Heart left ventricle (tissue), 13 donors: ENCODE measurements around the gene APBB1.

Source experiments
- POLR2A ChIP-seq, 2 donors: fragments of 450-650 bp; IDR thresholded peaks; one replicate each; pipeline ENCODE4 v1.6.1; 2017; ENCODE audit warnings: antibody characterized with exemption in 2 of 2, mild to moderate bottlenecking in 2 of 2, moderate library complexity in 2 of 2
- TF ChIP-seq, protein P1 (sequence below), 12 donors: fragments of 200-600 bp; sonication (generic) in 4 of 12; IDR thresholded peaks; one replicate each; pipeline versions ENCODE4 v1.5.0 to v1.8.0; 2018 to 2022; ENCODE audit warnings: antibody characterized with exemption in 12 of 12, mild to moderate bottlenecking in 5 of 12
- donor health status: ischemic (EF 13 %, LVEDD 7.1; RV severe dilation, severe dysfunction).
- donor health status: DM: no; HTN: yes; CAD: no.
- donor health status: DM: no; HTN: no; CAD: no.
- donor health status: ischemic (EF 25% LVEDD 6.9; RV normal size, moderate dysfunction).
- donor health status: ischemic (EF 25% LVEDD 5.7; RV mildly dilated, moderate dysfunction).
- donor health status: ischemic (EF 35%, LVEDD 5.7; RV mildly dilated, moderate dysfunction).
- donor health status: nonischemic (EF 11% LVEDD 7.7; RV severe dilation, severe dysfunction).
- donor health status: DM: yes; HTN: yes; CAD: no.
- donor health status: PGD.
- donor health status: ischemic (EF 29% LVEDD 5.4; RV normal size, mild dysfunction).
- donor health status: nonischemic (EF 23%, LVEDD 6.1; RV moderate dilation, normal function).

DNA sequence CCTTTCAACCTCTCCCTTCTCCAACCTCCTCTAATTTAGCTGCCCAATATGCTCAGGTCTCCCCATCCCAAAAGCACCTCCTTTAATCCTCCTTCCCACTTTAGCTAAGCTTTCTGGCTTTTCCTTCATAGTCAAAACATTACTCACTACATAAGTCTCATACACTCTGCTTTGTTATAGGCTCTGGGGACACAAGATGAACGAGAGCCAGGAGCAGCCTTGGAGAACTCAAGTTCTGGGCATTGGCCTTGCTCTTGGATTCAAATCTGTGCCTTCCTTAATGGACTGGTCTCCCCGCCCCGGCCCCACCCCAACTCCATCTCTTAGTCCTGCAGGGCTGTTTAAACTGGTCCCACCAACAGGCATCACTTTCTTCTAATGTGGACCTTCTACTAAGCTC is 33.3 kb upstream of the APBB1 start:
- TF ChIP-seq POLR2A (IDR thresholded peaks at IDR 0.05) = no peak
- TF ChIP-seq, protein P1, sequence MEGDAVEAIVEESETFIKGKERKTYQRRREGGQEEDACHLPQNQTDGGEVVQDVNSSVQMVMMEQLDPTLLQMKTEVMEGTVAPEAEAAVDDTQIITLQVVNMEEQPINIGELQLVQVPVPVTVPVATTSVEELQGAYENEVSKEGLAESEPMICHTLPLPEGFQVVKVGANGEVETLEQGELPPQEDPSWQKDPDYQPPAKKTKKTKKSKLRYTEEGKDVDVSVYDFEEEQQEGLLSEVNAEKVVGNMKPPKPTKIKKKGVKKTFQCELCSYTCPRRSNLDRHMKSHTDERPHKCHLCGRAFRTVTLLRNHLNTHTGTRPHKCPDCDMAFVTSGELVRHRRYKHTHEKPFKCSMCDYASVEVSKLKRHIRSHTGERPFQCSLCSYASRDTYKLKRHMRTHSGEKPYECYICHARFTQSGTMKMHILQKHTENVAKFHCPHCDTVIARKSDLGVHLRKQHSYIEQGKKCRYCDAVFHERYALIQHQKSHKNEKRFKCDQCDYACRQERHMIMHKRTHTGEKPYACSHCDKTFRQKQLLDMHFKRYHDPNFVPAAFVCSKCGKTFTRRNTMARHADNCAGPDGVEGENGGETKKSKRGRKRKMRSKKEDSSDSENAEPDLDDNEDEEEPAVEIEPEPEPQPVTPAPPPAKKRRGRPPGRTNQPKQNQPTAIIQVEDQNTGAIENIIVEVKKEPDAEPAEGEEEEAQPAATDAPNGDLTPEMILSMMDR (IDR thresholded peaks at IDR 0.05) = no peak
